D721Med (cell line): ENCODE measurements around the gene PTPRG.

Source experiments
- DNase-seq: peaks from one replicate; pipeline ENCODE4 v3.0.0; 2011; ENCODE audit warnings: low spot score; ENCODE audit not compliant: insufficient read length
- FAIRE-seq: peaks from 2 replicates; lab custom pipeline; 2011; peaks lifted over from hg19 to GRCh38; lab: Jason Lieb, UNC
- TF ChIP-seq, protein P1 (sequence below): IDR thresholded peaks from 2 replicates; pipeline ENCODE4 v1.5.1; 2012; ENCODE audit warnings: mild to moderate bottlenecking, control low read depth; ENCODE audit not compliant: insufficient read depth; ENCODE audit errors: missing control alignments

The PTPRG gene

DNA sequence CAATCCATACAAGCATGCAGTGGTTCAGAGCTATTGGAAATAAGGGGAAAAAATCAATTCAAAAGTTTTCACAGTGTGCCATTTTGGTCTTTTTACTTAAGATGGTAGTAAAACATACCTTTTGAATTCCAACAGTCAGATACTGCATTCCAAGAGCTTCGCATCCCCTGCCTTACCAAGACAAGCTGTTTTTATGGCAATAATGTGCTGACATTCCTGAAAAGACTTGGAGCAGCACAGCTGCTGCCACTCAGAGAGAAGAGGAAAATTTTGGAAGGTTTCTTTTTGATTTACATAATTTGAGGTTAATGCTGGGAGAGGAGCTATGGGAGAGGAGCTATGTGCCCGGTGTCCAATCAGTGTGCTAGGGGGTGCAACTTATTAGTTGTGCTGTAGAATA, 663.7 kb downstream of the PTPRG start:
- no peak for DNase-seq
- TF ChIP-seq, protein P1, sequence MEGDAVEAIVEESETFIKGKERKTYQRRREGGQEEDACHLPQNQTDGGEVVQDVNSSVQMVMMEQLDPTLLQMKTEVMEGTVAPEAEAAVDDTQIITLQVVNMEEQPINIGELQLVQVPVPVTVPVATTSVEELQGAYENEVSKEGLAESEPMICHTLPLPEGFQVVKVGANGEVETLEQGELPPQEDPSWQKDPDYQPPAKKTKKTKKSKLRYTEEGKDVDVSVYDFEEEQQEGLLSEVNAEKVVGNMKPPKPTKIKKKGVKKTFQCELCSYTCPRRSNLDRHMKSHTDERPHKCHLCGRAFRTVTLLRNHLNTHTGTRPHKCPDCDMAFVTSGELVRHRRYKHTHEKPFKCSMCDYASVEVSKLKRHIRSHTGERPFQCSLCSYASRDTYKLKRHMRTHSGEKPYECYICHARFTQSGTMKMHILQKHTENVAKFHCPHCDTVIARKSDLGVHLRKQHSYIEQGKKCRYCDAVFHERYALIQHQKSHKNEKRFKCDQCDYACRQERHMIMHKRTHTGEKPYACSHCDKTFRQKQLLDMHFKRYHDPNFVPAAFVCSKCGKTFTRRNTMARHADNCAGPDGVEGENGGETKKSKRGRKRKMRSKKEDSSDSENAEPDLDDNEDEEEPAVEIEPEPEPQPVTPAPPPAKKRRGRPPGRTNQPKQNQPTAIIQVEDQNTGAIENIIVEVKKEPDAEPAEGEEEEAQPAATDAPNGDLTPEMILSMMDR: no peak
- FAIRE-seq: no peak

DNA sequence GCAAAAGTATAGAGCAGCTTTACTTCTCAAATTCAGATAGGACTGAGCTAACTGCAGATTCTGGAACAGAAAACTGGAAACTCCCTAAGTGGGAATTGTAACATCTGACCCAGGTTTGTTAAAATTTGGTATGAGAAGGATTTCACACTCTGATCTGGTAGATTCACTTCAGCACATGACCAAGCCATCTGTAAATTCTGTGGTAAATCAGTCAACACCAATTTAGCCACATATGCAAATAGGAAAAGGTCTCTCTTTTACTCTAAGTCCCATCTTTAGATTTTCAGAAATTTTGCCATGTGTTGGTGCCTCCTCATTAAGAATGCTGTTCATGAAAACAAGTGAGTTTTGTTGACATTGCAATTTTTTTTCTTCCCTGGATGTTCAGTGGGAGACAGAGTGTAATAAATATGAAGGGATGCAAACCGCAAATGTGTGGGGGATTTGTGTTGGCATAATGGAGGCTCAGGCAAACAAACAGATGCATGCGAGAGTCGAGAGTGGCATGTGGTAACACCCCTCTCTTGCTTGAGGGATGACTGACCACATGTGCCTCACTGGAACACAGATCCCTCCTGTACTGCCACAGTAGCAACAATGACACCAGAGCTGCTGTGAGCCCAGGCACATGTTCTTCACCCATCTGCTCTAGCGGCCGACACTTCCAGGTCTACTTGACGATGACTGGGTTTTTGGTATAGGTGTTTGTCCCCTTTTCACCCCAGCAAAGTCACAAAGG, 665.4 kb downstream of the PTPRG start:
- FAIRE-seq: no peak
- TF ChIP-seq, protein P1: no peak
- no peak for DNase-seq

DNA sequence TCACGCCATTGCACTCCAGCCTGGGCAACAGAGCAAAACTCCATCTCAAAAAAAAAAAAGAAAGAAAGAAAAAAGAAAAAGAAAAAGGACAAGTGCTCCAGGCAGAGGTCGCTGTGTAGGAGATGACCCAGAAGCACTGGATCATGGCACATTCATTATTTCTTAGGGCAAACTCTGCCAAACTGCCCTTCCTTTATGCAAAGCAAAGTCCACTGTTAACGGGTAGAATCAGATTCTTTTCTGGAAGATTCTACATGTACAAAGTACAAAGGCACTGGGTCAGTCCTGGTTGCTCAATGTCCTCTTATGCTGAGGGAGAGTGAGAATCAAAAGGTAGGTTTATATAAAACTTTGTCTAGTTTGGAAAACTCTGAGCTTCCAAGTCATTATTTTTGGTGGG, 667.1 kb downstream of the PTPRG start:
- FAIRE-seq: no peak
- no peak for DNase-seq
- TF ChIP-seq, protein P1: no peak

DNA sequence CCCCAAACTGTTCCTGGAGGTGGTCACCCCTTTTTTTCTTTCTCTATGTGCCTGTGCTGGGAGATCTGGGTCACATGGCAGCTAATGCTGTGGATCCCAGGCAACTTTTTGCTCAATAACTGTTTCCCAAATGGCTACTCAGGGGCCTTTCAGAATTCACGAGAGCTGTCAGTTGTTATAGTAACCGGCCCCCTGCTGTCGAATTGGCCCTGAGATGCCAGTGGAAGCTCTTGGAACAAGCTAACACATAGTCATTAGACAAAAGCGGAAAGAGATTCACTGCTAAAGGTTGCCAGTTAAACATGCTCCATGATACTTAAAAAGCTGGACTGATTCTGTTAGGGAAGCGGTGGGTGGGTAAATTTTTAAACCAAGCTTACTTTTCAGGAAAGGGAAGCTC, 667.8 kb downstream of the PTPRG start:
- TF ChIP-seq, protein P1: no peak
- DNase-seq (no peak), FAIRE-seq (no peak)

DNA sequence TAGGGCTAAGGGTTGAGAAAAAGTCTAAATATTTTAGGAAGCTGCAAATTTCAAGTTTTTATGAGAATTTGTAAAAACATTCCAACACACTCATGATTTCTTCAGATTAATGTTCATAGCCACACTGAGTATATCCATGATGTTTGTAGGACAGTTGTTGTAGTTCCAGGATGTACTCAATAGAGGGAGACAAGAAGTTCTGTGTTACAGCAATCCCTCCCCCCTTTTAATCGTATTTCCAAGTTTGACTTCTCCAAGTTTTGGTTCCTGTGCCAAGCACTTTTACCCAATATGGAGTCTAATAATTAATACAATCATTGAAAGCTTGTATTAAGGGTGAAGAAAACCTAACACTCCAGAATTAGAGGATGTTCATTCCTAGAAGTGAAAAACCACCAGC, 668.5 kb downstream of the PTPRG start:
- DNase-seq (no peak), FAIRE-seq (peak; percentile 77)
- TF ChIP-seq, protein P1: peak; percentile 51

DNA sequence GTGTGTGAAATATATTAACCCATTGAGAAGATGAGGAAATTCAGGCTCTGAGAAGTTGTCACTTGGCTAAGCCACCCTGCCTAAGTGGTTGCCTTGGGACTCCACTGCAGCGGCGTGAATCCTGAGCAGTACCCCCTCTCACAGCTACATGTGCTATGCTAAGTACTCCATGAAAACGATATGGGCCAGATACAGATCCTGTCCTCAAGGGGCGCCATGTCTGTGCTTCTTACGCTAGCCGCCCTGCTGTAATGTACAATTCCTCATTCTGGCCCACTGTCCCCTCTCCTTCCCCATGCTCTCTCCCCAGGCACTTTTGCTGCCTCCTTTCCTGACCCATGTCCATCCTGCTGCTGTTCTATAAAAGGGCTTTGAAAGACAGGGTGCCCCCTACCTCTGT, 671.7 kb downstream of the PTPRG start:
- DNase-seq (no peak), FAIRE-seq (no peak)
- TF ChIP-seq, protein P1: peak; percentile 1

DNA sequence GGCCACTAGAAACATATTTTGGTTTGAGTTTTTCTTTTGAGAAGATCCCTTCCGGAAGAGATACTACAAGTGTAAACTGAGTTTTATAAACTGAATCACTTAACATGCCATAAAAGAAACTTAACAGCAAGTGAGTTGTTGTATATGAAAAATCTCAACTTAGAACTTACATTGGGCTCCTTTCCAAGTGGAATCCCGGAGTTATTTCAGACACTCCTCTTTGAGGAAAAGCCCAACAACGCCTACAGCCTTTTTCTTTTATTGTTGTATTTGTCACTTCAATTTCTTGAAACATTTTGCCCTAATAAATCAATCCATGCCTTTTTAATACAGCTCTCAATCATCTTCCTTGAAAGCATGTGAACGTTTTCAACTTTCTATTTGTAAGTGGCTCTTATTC, 674.6 kb downstream of the PTPRG start:
- TF ChIP-seq, protein P1: no peak
- FAIRE-seq (no peak), DNase-seq (no peak)
